ENCODE measurements around the gene CLEC4C.
"Not testable (repeated sequence)": the region's sequence is repeated elsewhere in the genome, so short reads cannot be mapped to it uniquely, and the experiment has no call there.

The CLEC4C gene

GRCh38 chr12:7758766-7759140 is 11.6 kb upstream of the CLEC4C start:
- H3K27me3 ChIP-seq (ENCODE audit: insufficient read depth, low read length) = no peaks in the 10 kb centered on the region; the same call in 1 of the 2 replicates
- no peak overlapping the region for H3K27ac ChIP-seq (ENCODE audit: low read depth, low read length)
- no peak overlapping the region for H2AFZ ChIP-seq (ENCODE audit: low read length, unreplicated experiment)
- H3K36me3 ChIP-seq (ENCODE audit: insufficient read depth, low read length) = no peaks in the 10 kb centered on the region
- no peaks in the 10 kb centered on the region for H3K4me1 ChIP-seq (ENCODE audit: control insufficient read depth, insufficient read depth, low read length, unreplicated experiment)
- no peaks in the 10 kb centered on the region for H3K79me2 ChIP-seq (ENCODE audit: control insufficient read depth, insufficient read depth, low read length, unreplicated experiment)
- no peak overlapping the region for H3K4me3 ChIP-seq (ENCODE audit: low read depth, low read length)

DNA sequence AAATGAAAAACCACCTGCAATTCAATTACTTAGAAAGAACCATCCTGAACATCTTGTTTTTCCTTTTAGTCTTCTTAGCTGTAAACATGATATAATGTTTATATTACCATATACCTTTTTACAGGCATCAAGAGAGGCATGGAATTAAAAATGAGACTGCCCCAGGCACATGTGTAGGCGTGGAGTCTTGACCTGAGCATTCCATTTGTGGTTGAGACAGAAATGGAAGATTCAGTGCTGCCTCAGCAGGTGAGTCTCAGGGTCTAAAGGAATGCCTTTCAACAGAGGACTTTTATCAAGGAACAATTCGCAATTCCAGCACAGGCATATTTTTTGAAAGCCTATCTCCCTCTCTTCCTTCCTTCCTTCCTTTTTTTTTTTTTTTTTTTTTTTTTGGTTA is 9.8 kb upstream of the CLEC4C start:
- no peak overlapping the region for H3K4me3 ChIP-seq (ENCODE audit: low read depth, low read length)
- no peak overlapping the region for H3K27ac ChIP-seq (ENCODE audit: low read depth, low read length)
- no peaks in the 10 kb centered on the region for H3K36me3 ChIP-seq (ENCODE audit: insufficient read depth, low read length)
- H3K79me2 ChIP-seq (ENCODE audit: control insufficient read depth, insufficient read depth, low read length, unreplicated experiment) = no peaks in the 10 kb centered on the region
- H3K27me3 ChIP-seq (ENCODE audit: insufficient read depth, low read length) = no peaks in the 10 kb centered on the region; the same call in 1 of the 2 replicates
- no peaks in the 10 kb centered on the region for H3K4me1 ChIP-seq (ENCODE audit: control insufficient read depth, insufficient read depth, low read length, unreplicated experiment)
- H2AFZ ChIP-seq (ENCODE audit: low read length, unreplicated experiment) = no peak overlapping the region

- not testable (repeated sequence) for H2AFZ ChIP-seq (ENCODE audit: low read length, unreplicated experiment); H3K27me3 ChIP-seq (ENCODE audit: insufficient read depth, low read length); H3K4me3 ChIP-seq (ENCODE audit: low read depth, low read length); H3K36me3 ChIP-seq (ENCODE audit: insufficient read depth, low read length); H3K79me2 ChIP-seq (ENCODE audit: control insufficient read depth, insufficient read depth, low read length, unreplicated experiment); H3K4me1 ChIP-seq (ENCODE audit: control insufficient read depth, insufficient read depth, low read length, unreplicated experiment); H3K27ac ChIP-seq (ENCODE audit: low read depth, low read length)
Measured at GRCh38 chr12:7755668-7756067, 8.5 kb upstream of the CLEC4C start.

GRCh38 chr12:7751941-7752922 is 5.1 kb upstream of the CLEC4C start:
- not testable (repeated sequence) for H3K36me3 ChIP-seq (ENCODE audit: insufficient read depth, low read length); H3K4me1 ChIP-seq (ENCODE audit: control insufficient read depth, insufficient read depth, low read length, unreplicated experiment); H2AFZ ChIP-seq (ENCODE audit: low read length, unreplicated experiment); H3K27me3 ChIP-seq (ENCODE audit: insufficient read depth, low read length); H3K27ac ChIP-seq (ENCODE audit: low read depth, low read length); H3K4me3 ChIP-seq (ENCODE audit: low read depth, low read length); H3K79me2 ChIP-seq (ENCODE audit: control insufficient read depth, insufficient read depth, low read length, unreplicated experiment)

- Histone ChIP-seq H3K27me3 (ENCODE audit: insufficient read depth, low read length) (no peaks in the 10 kb centered on the region), H3K27ac (ENCODE audit: low read depth, low read length) (no peak overlapping the region), H2AFZ (ENCODE audit: low read length, unreplicated experiment) (no peak overlapping the region), H3K4me3 (ENCODE audit: low read depth, low read length) (no peak overlapping the region), H3K36me3 (ENCODE audit: insufficient read depth, low read length) (no peaks in the 10 kb centered on the region), H3K79me2 (ENCODE audit: control insufficient read depth, insufficient read depth, low read length, unreplicated experiment) (no peaks in the 10 kb centered on the region), H3K4me1 (ENCODE audit: control insufficient read depth, insufficient read depth, low read length, unreplicated experiment) (no peaks in the 10 kb centered on the region)
Measured at GRCh38 chr12:7751394-7751793, 4.2 kb upstream of the CLEC4C start.

DNA sequence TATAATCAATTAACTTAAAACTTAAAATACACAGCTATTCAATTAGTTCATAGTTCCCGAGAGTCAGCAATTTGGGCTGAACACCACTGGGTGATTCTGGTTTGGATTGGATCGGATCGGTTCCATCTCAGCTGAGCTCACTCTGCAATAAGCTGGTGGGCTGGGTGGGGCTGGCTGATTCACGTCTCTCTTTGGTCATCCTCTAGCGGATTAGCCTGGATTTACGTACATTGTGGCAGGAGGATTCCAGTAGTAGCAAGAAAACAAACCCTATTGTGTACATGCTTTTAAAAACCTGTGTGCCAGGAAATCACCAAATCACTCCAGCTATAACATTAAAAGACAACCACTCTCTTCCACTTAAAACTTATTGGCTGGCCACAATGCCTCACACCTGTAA is 3.2 kb upstream of the CLEC4C start:
- Histone ChIP-seq H3K79me2 (ENCODE audit: control insufficient read depth, insufficient read depth, low read length, unreplicated experiment) (no peaks in the 10 kb centered on the region), H3K4me1 (ENCODE audit: control insufficient read depth, insufficient read depth, low read length, unreplicated experiment) (no peaks in the 10 kb centered on the region), H3K4me3 (ENCODE audit: low read depth, low read length) (no peak overlapping the region), H3K27ac (ENCODE audit: low read depth, low read length) (no peak overlapping the region), H3K36me3 (ENCODE audit: insufficient read depth, low read length) (no peaks in the 10 kb centered on the region), H3K27me3 (ENCODE audit: insufficient read depth, low read length) (no peaks in the 10 kb centered on the region), H2AFZ (ENCODE audit: low read length, unreplicated experiment) (no peak overlapping the region)

DNA sequence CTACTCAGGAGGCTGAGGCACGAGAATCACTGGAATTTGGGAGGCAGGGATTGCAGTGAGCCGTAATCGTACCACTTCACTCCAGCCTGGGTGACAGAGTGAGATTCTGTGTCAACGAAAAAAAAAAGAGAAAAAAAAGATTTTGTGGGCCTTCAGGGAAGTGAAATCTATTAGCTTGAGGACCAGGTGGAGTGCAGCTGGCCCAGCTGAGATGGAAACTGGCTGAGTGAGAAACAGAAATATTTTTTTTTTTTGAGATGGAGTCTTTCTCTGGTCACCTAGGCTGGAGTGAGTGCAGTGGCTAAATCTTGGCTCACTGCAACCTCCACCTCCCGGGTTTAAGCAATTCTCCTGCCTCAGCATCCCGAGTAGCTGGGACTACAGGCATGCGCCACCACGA is 2.3 kb upstream of the CLEC4C start:
- no peak overlapping the region for H3K4me3 ChIP-seq (ENCODE audit: low read depth, low read length)
- no peaks in the 10 kb centered on the region for H3K4me1 ChIP-seq (ENCODE audit: control insufficient read depth, insufficient read depth, low read length, unreplicated experiment)
- no peaks in the 10 kb centered on the region for H3K36me3 ChIP-seq (ENCODE audit: insufficient read depth, low read length)
- H2AFZ ChIP-seq (ENCODE audit: low read length, unreplicated experiment) = no peak overlapping the region
- H3K27ac ChIP-seq (ENCODE audit: low read depth, low read length) = no peak overlapping the region
- H3K79me2 ChIP-seq (ENCODE audit: control insufficient read depth, insufficient read depth, low read length, unreplicated experiment) = no peaks in the 10 kb centered on the region
- H3K27me3 ChIP-seq (ENCODE audit: insufficient read depth, low read length) = no peaks in the 10 kb centered on the region

DNA sequence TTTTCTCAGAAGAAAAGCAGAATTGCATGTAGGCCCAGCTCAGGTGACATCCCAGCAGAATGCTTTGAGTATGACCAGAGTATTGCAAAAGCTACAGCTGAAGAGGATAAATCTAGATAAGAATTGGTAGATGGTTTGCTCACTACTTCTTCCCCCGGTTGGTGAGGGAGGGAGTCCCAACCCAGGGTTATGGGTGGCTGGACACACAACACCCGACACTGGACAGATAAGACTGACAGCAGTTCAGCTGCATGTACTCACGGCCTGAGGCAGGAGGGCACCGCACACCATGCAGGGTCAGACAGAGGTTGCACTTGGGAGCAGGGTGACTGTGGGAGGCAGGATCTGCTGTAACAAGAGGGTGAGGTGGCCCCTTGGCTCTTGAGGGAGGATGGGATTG is 1.7 kb upstream of the CLEC4C start:
- Histone ChIP-seq H3K27me3 (ENCODE audit: insufficient read depth, low read length) (no peaks in the 10 kb centered on the region), H3K79me2 (ENCODE audit: control insufficient read depth, insufficient read depth, low read length, unreplicated experiment) (no peaks in the 10 kb centered on the region), H3K4me1 (ENCODE audit: control insufficient read depth, insufficient read depth, low read length, unreplicated experiment) (no peaks in the 10 kb centered on the region), H3K36me3 (ENCODE audit: insufficient read depth, low read length) (no peaks in the 10 kb centered on the region), H2AFZ (ENCODE audit: low read length, unreplicated experiment) (no peak overlapping the region), H3K4me3 (ENCODE audit: low read depth, low read length) (no peak overlapping the region), H3K27ac (ENCODE audit: low read depth, low read length) (no peak overlapping the region)

DNA sequence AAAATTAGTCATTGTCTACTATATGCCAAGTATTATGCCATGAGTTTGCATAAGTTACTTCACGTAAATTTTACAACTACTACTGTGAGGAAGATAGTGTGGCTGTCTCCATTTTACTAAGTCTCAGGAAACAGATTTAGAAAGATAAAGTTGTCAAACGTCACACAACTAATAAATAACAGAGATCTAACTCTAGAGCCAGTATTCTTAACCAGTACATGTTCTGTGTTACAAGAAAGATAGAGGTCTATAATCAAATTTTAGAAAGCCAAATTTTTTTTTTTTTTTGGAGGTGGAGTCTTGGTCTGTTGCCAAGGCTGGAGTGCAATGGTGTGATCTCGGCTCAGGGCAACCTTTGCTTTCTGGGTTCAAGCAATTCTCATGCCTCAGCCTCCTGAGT is 14.2 kb downstream of the CLEC4C start:
- Histone ChIP-seq H3K36me3 (ENCODE audit: insufficient read depth, low read length) (no peaks in the 10 kb centered on the region), H3K79me2 (ENCODE audit: control insufficient read depth, insufficient read depth, low read length, unreplicated experiment) (no peaks in the 10 kb centered on the region), H3K4me1 (ENCODE audit: control insufficient read depth, insufficient read depth, low read length, unreplicated experiment) (no peaks in the 10 kb centered on the region), H3K27me3 (ENCODE audit: insufficient read depth, low read length) (peaks cover 13% of the 10 kb centered on the region), H2AFZ (ENCODE audit: low read length, unreplicated experiment) (no peak overlapping the region), H3K27ac (ENCODE audit: low read depth, low read length) (no peak overlapping the region), H3K4me3 (ENCODE audit: low read depth, low read length) (no peak overlapping the region)

DNA sequence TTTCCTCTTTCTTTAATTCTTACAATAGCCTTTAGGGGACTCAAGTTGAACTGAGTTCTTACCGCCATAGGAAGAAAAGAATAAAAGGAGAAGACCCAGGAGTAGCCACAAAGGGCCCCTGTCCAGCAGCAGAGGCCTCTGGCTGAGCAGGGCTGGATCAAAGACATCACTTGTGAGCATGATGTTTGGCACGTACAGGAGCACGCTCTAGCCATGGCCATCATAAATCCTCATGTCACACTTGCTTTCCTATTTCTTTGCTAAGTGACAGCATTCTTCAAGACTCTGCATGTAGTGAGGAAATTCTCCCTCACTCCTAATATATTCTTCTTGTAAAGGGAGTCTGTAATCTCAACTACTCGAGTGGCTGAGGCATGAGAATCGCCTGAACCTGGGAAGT is 15.7 kb downstream of the CLEC4C start:
- H3K79me2 ChIP-seq (ENCODE audit: control insufficient read depth, insufficient read depth, low read length, unreplicated experiment) = no peaks in the 10 kb centered on the region
- peaks cover 19% of the 10 kb centered on the region for H3K27me3 ChIP-seq (ENCODE audit: insufficient read depth, low read length)
- H3K4me1 ChIP-seq (ENCODE audit: control insufficient read depth, insufficient read depth, low read length, unreplicated experiment) = no peaks in the 10 kb centered on the region
- H3K36me3 ChIP-seq (ENCODE audit: insufficient read depth, low read length) = no peaks in the 10 kb centered on the region
- no peak overlapping the region for H2AFZ ChIP-seq (ENCODE audit: low read length, unreplicated experiment)
- no peak overlapping the region for H3K27ac ChIP-seq (ENCODE audit: low read depth, low read length)
- H3K4me3 ChIP-seq (ENCODE audit: low read depth, low read length) = no peak overlapping the region

DNA sequence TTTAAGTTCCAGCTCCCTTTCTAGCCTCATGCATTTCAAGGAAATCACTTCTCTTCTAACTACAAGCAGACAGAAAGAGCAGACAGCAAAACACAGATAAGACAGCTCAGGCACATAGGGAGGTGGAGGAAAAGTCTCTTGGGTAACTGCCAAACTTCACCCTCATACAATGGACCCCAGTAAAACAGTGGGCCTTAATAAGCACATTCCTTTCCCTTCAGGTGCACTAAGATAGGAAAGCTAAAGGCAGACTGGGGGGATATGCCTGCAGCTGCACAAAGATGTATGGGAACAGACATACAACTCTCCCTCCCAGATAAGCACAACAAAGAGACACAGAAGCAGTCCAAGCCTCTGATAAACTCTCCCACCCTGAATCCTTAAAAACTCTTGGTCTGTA is 16.2 kb downstream of the CLEC4C start:
- not testable (repeated sequence) for H3K4me1 ChIP-seq (ENCODE audit: control insufficient read depth, insufficient read depth, low read length, unreplicated experiment); H3K4me3 ChIP-seq (ENCODE audit: low read depth, low read length); H2AFZ ChIP-seq (ENCODE audit: low read length, unreplicated experiment); H3K27ac ChIP-seq (ENCODE audit: low read depth, low read length); H3K36me3 ChIP-seq (ENCODE audit: insufficient read depth, low read length); H3K79me2 ChIP-seq (ENCODE audit: control insufficient read depth, insufficient read depth, low read length, unreplicated experiment)
- H3K27me3 ChIP-seq (ENCODE audit: insufficient read depth, low read length) = peaks cover 24% of the 10 kb centered on the region

Data from ACC112 (cell line).